Measurements from ENCODE around the gene GNA12.

GNA12 gene

DNA sequence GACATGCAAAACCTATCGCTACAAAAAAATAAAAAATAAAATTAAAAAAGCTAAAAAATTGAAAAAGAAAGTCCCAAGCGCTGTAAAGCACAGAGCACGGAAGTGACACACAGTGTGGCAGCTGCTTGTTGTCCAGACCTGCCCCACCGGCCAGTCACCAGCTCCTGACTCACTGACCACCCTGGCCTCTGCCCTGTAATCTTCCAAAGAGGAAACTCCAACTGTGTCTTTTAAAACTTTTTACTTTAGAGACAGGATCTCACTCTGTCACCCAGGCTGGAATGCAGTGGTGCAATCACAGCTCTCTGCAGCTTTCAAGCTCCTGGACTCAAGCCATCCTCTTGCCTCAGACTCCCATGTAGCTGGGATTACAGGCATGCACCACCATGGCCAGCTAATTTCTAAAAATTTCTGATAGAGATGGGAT, 23.6 kb downstream of the GNA12 start:
- TF ChIP-seq, protein P1, sequence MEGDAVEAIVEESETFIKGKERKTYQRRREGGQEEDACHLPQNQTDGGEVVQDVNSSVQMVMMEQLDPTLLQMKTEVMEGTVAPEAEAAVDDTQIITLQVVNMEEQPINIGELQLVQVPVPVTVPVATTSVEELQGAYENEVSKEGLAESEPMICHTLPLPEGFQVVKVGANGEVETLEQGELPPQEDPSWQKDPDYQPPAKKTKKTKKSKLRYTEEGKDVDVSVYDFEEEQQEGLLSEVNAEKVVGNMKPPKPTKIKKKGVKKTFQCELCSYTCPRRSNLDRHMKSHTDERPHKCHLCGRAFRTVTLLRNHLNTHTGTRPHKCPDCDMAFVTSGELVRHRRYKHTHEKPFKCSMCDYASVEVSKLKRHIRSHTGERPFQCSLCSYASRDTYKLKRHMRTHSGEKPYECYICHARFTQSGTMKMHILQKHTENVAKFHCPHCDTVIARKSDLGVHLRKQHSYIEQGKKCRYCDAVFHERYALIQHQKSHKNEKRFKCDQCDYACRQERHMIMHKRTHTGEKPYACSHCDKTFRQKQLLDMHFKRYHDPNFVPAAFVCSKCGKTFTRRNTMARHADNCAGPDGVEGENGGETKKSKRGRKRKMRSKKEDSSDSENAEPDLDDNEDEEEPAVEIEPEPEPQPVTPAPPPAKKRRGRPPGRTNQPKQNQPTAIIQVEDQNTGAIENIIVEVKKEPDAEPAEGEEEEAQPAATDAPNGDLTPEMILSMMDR (IDR thresholded peaks at IDR 0.05; ENCODE audit: low read depth, low read length, missing control alignments) = no peak
- in situ Hi-C loops (cut with HindIII; ENCODE audit: low sequenced_read_pairs) = no loop called here
- H3K4me3 ChIP-seq (ENCODE audit: low read depth, low read length) = no peak overlapping the region
- peak; percentile 89 for DNase-seq (ENCODE audit: low read depth)

DNA sequence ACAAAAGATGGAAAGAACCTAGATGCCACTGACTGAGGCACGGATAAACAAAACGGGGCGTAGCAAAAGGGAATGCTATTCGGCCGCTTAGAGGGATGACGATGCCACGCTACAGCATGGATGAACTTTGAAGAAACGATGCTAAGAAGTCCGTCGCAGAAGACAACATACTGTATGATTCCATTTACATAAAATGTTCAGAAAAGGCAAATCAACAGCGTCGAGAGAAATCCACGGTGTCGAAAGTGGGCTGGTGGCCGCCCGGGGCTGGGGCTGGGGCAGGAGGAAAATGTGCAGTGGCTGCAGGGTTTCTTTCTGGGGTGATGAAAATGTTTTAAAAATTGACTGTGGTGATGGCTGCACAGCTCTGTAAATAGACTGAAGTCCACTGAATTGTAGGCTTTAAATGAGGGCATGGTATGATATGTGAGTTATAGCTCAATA, 24.1 kb downstream of the GNA12 start:
- in situ Hi-C loops (cut with HindIII; ENCODE audit: low sequenced_read_pairs) = no loop called here
- no peak overlapping the region for H3K4me3 ChIP-seq (ENCODE audit: low read depth, low read length)
- TF ChIP-seq, protein P1 (IDR thresholded peaks at IDR 0.05; ENCODE audit: low read depth, low read length, missing control alignments) = no peak
- DNase-seq (ENCODE audit: low read depth) = no peak

DNA sequence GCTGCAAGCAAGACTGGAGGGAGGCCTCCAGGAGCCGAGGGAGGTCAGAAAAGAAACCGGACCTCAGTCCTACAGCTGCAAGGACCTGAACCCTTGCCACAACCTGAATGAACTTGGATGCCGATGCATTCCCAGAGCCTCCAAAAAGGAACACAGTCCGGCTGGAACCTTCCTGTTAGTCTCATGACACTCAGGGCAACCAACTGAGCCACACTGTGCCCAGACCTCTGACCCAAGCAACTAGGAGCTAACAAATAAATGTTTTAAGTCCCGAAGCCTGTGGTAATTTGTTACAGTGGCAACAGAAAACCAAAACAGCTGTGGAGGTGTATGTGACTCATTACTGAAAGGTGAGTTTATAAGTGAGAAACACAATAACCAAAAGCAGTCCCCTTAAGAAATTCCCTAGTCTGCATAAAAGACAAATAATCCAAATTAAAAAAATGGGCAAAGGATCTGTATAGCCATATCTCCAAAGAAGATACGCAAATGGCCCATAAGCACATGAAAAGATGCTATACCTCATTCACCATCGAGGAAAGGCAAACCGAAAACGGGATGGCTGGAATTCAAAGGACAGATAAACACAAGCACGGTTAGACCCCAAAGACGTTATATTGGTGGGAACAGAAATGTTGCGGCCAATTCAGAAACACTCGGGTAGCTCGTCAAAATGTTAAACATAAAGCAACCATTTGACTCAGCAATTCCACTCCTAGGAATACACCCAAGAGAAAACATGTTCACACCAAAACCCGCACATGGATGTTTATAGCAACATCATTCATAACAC, 24.8 kb downstream of the GNA12 start:
- TF ChIP-seq, protein P1 (IDR thresholded peaks at IDR 0.05; ENCODE audit: low read depth, low read length, missing control alignments) = no peak
- DNase-seq (ENCODE audit: low read depth) = no peak
- in situ Hi-C loops (cut with HindIII; ENCODE audit: low sequenced_read_pairs) = no loop called here
- no peak overlapping the region for H3K4me3 ChIP-seq (ENCODE audit: low read depth, low read length)

DNA sequence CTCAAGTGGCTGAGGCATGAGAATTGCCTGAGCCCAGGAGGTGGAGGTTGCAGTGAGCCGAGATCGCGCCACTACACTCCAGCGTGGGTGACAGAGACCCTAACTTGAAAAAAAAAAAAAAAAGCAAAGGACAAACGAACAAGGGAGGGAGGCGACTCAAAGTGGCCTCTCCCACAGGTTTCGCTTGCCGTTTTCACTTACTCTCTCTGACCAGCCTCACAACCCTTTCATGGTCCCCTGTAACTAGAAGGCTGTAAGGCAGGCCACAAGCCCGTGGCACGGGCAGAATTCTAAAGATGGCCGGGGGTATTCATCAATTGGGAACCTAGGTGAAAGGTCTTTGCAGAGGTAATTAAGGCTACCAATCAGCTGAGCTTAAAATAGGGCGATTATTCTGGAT, 25.5 kb downstream of the GNA12 start:
- in situ Hi-C loops (cut with HindIII; ENCODE audit: low sequenced_read_pairs) = no loop called here
- no peak overlapping the region for H3K4me3 ChIP-seq (ENCODE audit: low read depth, low read length)
- TF ChIP-seq, protein P1 (IDR thresholded peaks at IDR 0.05; ENCODE audit: low read depth, low read length, missing control alignments) = no peak
- no peak for DNase-seq (ENCODE audit: low read depth)

DNA sequence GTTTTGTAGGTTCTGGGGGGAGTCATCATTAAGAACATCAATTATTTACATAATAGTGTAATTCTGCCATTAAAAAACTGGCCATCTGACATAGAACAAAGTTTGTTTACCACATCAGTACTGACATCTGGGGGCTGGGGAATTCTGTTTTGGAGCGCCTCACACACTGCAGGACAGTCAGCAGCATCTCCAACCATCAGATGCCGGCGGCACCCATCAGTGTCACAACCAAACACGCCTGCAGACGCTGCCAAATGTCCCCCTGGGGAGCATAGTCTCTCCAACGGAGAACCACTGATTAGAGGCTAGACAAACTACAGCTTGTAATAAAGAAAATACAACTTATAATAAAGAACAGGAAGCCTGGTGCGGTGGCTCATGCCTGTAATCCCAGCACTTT, 26.0 kb downstream of the GNA12 start:
- in situ Hi-C loops (cut with HindIII; ENCODE audit: low sequenced_read_pairs) = no loop called here
- TF ChIP-seq, protein P1 (IDR thresholded peaks at IDR 0.05; ENCODE audit: low read depth, low read length, missing control alignments) = no peak

DNA sequence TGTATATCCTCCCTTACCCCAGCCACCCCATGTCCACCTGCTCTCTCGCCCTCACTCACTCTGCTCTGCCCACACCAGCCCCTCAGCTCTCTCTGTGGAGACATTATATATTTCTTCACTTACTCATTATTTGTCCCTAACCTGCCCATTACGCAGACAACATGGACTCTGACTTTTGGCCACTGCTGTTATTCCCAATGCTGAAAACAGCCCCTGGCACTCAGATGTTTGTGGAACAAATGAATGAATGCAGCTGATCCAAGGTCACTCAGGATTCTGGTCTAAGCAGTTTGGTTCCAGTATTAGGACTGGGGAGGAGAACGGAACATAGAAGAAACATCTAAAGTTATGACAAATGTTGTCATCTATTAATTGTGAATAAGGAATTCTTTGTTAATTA, 26.7 kb downstream of the GNA12 start:
- TF ChIP-seq, protein P1 (IDR thresholded peaks at IDR 0.05; ENCODE audit: low read depth, low read length, missing control alignments) = no peak
- H3K4me3 ChIP-seq (ENCODE audit: low read depth, low read length) = no peak overlapping the region
- in situ Hi-C loops (cut with HindIII; ENCODE audit: low sequenced_read_pairs) = no loop called here

More for the DNA sequence above, 26.0 kb downstream of the GNA12 start:
- no peak overlapping the region for H3K4me3 ChIP-seq (ENCODE audit: low read depth, low read length)
- DNase-seq (ENCODE audit: low read depth) = no peak

More for the DNA sequence above, 26.7 kb downstream of the GNA12 start:
- DNase-seq (ENCODE audit: low read depth) = no peak
